NCI-H2227 treated with DMSO at 0.1 percent for 48 hours (cell line): ENCODE measurements around the gene ENGASE.

Source experiments
- DNase-seq: peaks from one replicate; lab custom pipeline; 2025; lab: John Stamatoyannopoulos, UW

The ENGASE gene

GRCh38 chr17:79080349-79080748 is 5.7 kb downstream of the ENGASE start:
- no peak for DNase-seq

- no peak for DNase-seq
Measured at GRCh38 chr17:79080761-79081290, 6.2 kb downstream of the ENGASE start.

- DNase-seq = no peak
Measured at GRCh38 chr17:79081571-79082276, 7.1 kb downstream of the ENGASE start.

- DNase-seq = peak; percentile 32
Measured at GRCh38 chr17:79082311-79083190, 7.9 kb downstream of the ENGASE start.

- DNase-seq = no peak
Measured at GRCh38 chr17:79083191-79083971, 8.8 kb downstream of the ENGASE start.

GRCh38 chr17:79084291-79085153 is 9.9 kb downstream of the ENGASE start:
- no peak for DNase-seq

GRCh38 chr17:79085154-79085920 is 10.7 kb downstream of the ENGASE start:
- no peak for DNase-seq

GRCh38 chr17:79085921-79086551 is 11.4 kb downstream of the ENGASE start:
- no peak for DNase-seq

- DNase-seq = no peak
Measured at GRCh38 chr17:79086609-79087427, 12.2 kb downstream of the ENGASE start.

- DNase-seq = peak; percentile 62
Measured at GRCh38 chr17:79087428-79088143, 13.0 kb downstream of the ENGASE start.

GRCh38 chr17:79088247-79088996 is 13.8 kb downstream of the ENGASE start:
- no peak for DNase-seq

- DNase-seq = no peak
Measured at GRCh38 chr17:79088997-79089328, 14.3 kb downstream of the ENGASE start.

- DNase-seq = no peak
Measured at GRCh38 chr17:79089720-79090442, 15.3 kb downstream of the ENGASE start.

GRCh38 chr17:79090443-79091225 is 16.0 kb downstream of the ENGASE start:
- DNase-seq = no peak

- DNase-seq = no peak
Measured at GRCh38 chr17:79091226-79091670, 16.6 kb downstream of the ENGASE start.

GRCh38 chr17:79092567-79092966 is 17.9 kb downstream of the ENGASE start:
- no peak for DNase-seq
